NCI-H82 (cell line): ENCODE results near the gene TEP1.
"Not testable (repeated sequence)": the region's sequence is repeated elsewhere in the genome, so short reads cannot be mapped to it uniquely, and the experiment has no call there.

ENCODE experiments used
- DNase-seq: peaks from one replicate; lab custom pipeline; 2025; lab: John Stamatoyannopoulos, UW

TEP1 gene

DNA sequence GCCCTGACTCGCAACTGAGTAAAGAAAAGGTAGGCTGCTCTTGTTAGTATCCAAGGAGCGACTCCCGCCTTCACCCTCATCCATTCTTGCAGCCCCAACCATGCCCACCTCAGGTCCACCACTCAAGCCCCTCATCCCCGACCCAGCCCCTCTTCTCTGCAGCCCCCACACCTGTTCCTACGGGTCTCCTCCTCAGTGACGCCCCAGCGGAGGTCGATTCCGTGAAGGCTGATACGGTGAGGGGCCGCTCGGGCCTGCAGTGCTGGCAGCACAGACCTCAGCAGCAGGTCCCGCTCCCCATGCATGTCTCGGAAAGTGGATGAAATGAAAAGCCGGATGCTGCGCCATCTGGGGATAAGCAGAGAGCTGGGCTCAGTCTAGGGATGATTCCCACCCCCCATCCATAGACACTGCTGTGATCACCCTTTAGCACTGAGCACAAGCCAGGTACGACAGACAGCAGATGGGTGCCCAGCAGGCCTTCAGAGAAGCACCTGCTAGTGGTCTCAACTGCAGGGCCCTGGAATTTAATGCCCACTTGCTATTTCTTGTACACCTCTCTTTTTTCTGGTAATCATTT lies 26.9 kb downstream of the TEP1 start:
- peak; percentile 75 for DNase-seq

DNA sequence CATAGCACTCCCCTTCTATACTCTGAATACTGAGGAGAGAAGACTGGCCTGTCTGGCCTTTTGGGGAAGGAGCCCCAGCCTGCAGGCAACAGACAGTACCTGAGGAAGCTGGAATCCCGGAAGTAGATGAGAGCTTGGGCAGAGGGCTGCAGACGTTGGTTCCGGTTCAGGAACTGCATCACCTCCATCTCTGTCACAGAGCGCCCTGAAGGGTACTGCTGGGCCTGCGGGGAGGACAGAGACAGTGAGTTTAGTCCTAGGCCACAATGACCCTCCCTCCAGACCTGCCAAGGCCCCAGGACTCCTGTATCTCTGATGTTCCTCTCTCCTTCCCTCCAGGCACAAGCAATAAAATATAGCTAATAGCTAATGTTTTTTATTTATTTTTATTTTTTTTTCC lies 28.4 kb downstream of the TEP1 start:
- no peak for DNase-seq

DNA sequence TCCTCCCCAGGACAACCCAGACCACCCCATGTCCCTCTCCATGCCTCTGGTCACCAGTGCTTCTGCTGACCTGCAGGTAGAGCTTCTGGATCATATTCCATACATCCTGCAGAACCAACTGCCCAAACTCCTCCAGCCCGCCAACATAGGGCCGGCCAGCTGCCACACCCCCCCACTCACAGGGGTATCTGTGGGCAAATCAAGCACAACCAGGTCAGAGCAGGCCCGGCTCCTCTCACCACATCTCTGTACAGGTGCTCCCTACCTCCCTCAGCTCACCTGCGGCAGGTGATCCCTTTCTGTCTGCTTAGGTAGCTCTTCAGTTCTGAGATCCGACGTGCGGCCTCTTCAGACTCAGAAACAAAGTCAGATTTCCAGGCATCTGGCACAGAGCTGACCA lies 29.0 kb downstream of the TEP1 start:
- no peak for DNase-seq

- DNase-seq = no peak
Measured at GRCh38 chr14:20383636-20384035, 29.7 kb downstream of the TEP1 start.

- no peak for DNase-seq
Measured at GRCh38 chr14:20383032-20383431, 30.3 kb downstream of the TEP1 start.

DNA sequence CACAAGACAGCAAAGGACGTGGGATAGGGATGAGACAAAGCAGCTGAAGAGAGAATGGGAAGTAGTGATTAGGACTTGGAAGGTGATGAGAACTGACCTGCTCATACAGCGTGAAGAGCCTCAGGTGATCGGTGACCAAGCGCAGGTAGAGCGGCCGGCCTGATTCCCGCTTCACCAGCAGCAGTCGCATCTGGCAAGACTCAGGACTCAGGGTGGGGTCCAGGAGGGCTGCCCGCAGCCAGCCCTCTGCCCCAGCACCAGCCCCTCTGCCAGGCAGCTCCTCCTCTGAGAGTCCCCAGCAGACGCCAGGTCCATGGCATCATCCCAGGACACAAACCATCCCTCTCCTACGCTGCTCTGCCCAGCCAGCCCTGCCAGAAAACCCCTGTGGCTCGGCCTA lies 30.8 kb downstream of the TEP1 start:
- DNase-seq = no peak

- no peak for DNase-seq
Measured at GRCh38 chr14:20381341-20381740, 32.0 kb downstream of the TEP1 start.

- no peak for DNase-seq
Measured at GRCh38 chr14:20380681-20381080, 32.6 kb downstream of the TEP1 start.

GRCh38 chr14:20379743-20380142 lies 33.6 kb downstream of the TEP1 start:
- DNase-seq = no peak

DNA sequence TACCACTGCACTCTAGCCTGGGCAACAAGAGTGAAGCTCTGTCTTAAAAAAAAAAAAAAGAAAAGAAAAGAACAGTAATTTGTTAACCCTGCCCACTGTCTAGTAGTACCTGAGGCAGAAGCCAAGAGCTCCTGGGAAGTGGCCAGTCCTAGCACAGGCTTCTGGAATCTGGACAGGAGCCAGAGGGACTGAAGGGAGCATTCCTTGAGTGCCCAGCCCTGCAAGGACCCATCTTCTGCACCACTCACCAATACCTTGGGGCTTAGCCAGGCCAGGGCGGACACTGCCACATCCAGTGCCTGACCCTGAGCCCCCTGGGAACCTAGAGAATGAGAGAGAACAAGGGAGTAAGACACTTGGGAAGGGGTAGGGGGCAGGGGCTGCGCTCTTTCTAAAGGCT lies 36.1 kb downstream of the TEP1 start:
- no peak for DNase-seq

GRCh38 chr14:20376071-20376588 lies 37.2 kb downstream of the TEP1 start:
- no peak for DNase-seq

- no peak for DNase-seq
Measured at GRCh38 chr14:20375471-20375870, 37.8 kb downstream of the TEP1 start.

DNA sequence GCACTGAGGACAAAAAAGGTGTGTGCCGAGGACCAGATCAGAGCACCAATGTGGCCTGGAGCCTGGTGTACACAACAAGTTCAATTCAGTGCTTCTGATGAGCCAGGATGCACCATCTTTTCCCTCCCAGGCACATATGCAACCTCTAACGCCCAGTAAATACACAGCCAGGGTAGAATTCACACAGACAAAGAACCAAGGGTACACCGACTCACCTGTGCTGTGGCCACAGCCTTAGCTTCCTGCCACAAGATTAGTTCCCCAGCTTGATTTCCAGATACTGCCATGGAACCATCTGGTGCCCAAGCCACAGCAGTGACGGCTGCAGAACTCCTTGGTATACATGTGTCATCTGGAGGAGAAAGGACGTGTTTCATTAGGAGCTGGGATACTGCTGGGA lies 40.5 kb downstream of the TEP1 start:
- no peak for DNase-seq

DNA sequence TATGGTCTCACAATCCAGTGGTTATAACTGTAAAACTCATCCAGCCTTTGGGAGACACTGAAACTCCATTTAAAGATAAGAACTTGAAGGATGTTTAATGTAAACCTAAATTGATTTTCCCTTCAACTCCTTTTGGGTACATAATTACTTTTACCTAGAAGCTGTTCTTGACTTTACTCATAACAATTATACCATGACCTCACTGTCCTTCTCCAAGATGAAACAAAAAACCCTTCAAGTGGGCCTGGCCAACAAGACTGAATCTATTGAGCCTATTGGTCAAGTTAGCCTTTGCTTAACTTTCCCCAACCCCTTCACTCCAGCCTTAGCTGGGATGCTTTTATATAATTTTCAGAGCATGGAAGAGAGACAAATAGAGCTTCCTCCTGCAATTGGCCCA lies 47.4 kb downstream of the TEP1 start:
- no peak for DNase-seq

GRCh38 chr14:20358474-20358873 lies 54.8 kb downstream of the TEP1 start:
- DNase-seq = not testable (repeated sequence)

DNA sequence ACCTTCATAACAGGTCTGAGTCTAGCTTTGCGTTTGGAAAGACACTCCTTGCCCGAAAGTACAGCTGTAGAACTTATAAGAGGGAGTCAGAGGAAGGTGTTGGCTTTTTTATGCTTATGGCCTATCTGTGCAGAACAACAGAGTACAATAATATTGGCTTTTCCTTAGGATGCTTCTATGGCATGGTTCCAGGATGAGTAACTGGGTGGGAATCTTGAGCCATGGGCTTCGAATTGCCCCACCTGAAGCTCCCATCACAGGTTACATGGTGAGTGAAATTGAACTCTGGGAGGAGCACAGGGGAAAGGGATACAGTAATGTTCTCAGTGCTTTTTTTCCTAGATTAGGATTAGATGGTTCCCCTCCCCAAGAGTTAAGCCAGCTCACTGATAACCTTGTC lies 56.9 kb downstream of the TEP1 start:
- DNase-seq = no peak

DNA sequence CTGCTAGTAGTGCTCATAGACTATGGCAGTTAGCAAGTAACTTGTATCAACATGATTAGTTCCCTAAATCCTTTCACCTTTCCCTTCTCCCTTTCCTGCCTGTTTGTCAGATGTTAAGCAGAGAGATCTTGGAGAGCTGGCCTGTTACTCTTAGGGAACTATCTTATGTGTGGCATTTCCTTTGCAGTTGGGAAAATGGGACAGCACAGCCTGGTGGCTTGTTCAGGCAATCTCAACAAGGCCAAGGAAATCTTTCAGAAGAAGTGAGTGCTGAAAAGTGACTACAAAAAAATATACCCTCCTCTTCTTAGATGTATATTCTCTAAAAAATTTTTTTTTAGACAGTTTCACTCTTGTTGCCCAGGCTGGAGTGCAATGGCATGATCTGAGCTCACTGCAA lies 62.4 kb downstream of the TEP1 start:
- no peak for DNase-seq

- no peak for DNase-seq
Measured at GRCh38 chr14:20350282-20350681, 63.0 kb downstream of the TEP1 start.

DNA sequence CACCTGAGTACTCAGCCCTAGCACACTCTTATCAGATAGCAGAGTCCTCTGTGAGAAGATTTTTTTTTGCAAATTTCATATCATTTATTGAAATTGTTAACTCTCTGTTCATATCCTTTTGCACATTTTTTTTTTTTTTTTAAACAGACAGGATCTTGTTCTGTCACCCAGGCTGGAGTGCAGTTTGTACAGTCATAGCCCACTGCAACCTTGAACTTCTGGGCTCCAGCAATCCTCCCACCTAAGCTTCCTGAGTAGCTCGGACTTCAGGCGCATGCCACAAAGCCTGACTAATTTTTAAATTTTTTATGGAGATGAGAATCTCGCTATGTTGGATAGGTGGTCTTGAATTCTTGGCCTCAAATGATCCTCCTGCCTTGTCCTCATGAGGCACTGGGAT lies 65.6 kb downstream of the TEP1 start:
- no peak for DNase-seq

GRCh38 chr14:20346713-20347112 lies 66.6 kb downstream of the TEP1 start:
- DNase-seq = no peak

DNA sequence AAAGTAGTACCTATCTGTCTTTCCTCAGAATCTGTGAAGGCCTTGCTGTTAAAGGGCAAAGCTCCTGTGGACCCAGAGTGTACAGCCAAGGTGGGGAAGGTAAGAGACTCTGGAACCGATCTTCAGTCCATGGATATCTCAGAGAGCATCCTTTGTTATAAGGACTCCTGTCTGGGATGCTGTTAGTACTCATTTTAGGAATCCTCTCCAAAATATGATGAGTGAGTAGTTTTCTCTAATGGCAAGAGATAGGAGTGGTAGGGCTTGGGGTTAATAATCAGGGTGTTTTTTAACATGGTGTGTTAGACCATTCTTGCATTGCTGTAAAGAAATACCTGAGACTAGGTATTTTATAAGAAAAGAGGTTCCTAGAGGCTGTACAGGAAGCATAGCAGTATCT lies 67.9 kb downstream of the TEP1 start:
- no peak for DNase-seq

DNA sequence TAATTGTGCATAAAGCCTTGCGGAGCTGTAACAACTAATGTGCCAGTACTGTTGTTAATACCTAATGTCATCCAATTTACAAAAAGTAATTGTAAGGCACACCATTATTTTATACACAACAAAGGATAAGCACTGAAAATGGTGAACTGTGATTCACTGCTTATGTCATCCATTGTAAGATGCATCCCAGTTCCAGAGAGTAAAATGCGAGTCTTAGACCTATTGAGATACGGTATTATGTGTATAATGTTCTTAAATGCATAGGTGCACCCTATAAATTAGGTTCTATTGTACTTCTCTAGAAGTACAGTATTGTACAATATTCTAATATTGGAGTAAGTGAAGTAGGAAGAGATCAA lies 69.5 kb downstream of the TEP1 start:
- peak; percentile 42 for DNase-seq

GRCh38 chr14:20343092-20343861 lies 70.0 kb downstream of the TEP1 start, which contains the start of gene PARP2:
TSS of gene PARP2 (plus strand) at chr14:20343635. CDS start at chr14:20343642, 7 bp downstream.
- peak; percentile 100 for DNase-seq

DNA sequence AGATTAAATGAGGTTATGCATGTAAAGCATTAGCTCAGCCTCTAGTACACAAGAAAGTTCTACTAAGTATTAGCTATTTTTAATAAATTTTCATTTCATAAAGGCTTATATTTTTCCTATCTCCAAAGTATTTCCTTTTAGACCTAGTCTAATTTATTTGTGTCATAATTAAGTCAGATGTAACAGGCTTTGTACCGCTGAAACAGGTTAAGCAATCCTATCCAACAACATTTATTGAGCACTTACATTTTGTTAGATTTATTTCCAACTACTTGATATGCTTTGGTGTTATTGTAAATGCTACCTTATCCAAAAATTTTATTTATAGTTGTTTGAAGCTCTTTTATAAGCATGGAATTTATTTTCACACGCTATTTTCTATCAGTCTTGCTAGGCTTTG lies 71.7 kb downstream of the TEP1 start:
- no peak for DNase-seq
